ENCODE data around the gene ZBTB24.

ZBTB24 gene

DNA sequence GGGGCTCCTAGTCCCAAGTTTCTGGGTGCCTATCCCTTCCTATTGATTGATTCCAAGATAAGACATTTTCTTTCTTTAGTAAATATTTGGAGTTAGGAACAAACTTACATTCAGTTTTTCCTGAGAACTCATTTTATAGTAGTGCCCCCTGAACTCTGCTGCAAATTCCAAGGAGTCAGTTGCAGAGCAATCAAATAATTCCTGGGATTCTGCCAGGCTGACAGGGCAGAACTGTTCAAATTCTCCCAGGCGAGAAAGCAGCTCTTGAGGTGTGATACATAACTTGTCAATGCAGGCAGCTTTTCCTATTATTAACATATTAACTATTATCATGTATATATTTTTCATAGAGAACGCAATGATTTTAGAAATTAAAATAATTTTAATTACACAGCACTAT lies 15.9 kb upstream of the ZBTB24 start:
- DNase-seq (ENCODE audit: low read depth in 2 of 2) = no peak

DNA sequence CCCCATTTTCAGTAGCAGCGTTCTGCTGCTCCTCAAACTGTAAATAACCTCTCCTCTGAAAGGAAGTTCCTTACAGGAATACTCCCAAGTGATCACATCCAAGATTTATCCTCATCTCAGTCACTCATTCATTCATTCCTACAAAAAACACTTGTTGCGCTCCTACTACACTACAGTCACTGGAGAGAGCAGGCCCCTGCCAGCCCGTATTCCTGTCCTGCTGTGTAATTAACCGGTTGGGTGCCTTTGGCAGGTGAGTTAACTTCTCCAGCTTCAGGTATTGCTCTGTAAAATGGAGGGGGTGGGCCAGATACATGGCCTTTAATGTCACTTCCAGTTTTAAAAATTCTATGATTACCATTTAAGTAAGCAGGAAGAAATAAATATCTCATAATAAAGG lies 15.0 kb upstream of the ZBTB24 start:
- DNase-seq (ENCODE audit: low read depth in 2 of 2) = no peak

DNA sequence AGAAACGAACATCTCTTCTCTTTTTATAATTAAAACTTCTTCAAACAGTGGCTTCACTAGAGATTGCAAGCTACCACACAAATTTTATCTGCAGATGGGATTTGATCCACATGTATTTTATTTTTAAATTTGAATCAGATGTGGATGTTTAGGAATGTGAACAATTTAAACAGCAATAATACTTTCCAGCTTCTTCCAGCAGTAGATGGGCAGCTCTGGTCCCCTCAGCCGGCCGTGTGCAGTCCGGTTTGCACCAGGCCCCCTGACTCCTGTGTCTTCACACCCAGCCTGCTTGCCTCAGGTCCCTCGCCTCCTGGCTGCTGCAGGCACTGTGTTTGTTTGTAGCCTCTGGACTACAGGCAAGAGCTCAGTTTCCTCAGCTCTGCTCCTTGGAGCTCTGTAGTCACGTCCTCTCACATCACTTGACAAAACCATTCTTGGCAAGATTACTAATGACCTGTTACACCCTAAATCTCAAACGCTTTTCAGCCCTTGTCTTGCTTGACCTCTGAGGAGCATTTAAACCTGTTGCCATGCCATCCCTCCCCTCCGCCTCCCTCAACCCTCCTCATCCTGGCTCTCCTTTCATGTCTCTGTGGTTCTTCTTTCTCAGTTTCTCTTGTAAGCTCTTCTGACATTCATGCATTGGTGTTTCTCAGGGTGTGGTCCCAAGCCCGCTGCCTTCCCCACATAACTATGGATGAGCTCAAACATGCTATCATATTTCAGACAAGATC lies 13.2 kb upstream of the ZBTB24 start:
- DNase-seq (ENCODE audit: low read depth in 2 of 2) = no peak

DNA sequence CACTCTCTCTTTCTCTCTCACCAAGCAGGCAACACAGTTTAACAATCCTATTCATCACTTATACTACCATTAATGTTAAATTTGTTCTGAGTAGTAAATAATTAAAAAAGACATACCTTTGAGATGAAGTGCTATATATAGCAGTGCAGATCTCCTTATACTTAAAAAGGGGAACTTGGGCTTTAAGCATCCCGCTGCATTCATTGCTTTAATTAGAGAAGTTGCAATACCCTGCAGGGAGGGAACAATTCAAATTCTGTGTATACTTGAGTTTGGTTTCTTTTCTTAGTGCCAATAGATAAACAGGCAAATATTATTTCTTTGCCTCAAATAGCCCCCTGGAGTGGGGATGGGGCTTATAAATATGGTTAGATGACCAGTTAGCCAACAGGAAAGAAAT lies 10.8 kb upstream of the ZBTB24 start:
- no peak for DNase-seq (ENCODE audit: low read depth in 2 of 2)

DNA sequence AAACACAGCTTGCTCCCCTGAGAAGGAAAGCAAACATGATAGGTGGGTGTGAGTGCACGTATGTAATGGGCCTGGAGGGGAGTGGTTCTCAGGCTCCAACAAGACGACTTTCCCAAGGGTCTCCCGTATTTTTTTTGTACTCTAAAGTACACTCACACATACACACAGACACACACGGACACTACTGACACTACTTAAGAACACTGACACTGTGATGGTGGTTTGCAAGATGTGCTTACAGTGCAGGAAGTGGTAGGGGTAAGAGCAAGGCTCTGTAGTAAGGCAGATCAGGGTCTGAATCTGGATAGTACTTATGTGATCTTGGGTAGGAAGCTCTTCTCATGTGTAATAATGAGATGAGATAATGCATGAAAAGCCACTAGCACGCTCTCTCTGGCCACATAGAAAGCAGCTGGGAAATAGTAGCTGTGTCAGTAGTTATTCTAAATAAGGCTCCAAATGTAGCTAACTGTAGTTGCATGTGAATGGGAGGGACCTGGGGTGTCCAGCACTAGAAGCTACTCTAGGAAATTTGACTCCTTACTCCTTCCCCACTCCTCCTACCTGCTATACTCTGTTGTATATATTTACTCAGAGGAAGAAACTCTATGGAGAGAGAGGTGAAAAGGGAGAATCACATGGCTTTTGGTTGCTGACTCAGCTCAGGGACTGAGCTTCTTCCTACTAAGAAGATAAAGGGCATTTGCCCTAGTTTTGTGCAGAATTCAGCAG lies 8.4 kb upstream of the ZBTB24 start:
- DNase-seq (ENCODE audit: low read depth in 2 of 2) = no peak

DNA sequence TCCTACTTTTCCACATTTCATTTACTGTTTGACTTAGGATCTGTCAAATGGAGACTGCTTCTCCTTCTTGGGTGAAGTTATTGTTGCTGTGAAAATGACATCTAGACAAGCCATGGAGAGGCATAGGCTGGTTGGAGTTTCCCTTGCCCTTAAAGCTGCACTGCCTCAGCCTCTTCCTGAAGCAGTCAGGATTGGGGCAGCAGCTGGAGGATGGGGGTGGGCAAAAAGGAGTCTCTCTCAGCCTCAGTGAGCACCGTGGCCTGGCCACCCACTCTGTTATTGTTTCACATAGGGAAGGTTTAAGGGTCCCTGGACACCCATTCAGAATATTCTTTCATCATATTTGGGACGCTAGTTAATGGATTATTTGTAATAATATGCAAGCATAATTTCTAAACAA lies 7.7 kb upstream of the ZBTB24 start:
- no peak for DNase-seq (ENCODE audit: low read depth in 2 of 2)

DNA sequence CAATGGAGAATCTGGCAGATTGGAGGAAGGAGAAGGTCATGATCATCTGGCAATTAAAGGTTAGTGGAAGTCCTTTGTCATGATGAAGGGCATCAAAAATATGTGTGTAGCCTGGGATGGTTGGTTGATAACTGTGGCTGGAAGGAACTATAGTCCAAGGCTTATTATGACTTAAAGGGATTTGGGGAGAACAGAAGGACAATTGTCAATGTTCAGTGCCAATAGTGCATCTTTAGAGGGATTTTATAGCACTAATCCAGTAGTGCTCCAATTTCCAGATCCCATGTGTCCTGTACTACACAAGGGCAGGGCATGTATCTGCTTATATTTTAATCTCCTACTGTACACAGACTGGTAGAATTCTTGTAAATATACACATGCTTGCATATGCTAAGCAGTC lies 5.0 kb upstream of the ZBTB24 start:
- DNase-seq (ENCODE audit: low read depth in 2 of 2) = no peak

DNA sequence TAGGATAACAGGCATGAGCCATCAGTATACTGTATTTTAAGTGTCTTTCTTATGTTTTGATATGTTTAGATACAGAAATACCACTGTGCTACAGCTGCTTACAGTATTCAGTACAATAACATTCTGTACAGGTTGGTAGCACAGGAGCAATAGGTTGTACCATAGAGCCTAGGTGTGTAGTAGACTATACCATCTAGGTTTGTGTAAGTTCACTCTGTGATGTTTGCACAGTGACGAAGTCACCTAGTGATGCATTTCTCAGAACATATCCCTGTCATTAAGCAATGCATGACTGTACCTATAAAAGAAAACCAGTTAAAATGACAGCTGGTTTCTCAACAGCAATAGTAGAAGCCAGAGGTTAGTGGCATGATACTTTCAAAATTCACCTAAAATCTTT lies 3.0 kb upstream of the ZBTB24 start:
- no peak for DNase-seq (ENCODE audit: low read depth in 2 of 2)

DNA sequence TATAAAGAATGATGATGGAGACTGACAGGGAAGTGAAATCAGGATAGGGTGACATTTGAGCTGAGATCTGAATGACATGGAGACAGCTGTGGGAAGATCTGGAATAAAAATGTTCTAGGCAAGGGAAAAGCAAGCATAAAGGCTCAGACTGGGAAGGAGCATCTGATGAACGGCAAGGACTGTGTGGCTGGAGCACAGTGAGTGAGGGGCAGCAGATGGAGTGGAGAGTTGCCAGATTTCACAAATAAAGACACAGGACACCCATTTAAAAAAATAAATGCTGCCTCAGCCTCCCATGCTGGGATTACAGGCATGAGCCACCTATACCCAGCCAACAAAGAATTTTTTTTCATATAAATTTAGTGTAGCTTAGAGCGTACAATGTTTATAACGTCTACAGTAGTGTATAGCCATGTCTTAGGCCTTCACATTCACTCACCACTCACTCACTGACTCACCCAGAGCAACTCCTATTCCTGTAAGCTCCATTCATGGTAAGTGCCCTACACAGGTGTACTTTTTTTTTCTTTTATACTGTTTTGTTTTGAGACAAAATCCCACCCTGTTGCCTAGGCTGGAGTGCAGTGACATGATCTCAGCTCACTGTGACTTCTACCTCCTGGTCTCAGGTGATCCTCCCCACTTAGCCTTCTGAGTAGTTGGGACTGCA lies 2.4 kb upstream of the ZBTB24 start:
- DNase-seq (ENCODE audit: low read depth in 2 of 2) = no peak

DNA sequence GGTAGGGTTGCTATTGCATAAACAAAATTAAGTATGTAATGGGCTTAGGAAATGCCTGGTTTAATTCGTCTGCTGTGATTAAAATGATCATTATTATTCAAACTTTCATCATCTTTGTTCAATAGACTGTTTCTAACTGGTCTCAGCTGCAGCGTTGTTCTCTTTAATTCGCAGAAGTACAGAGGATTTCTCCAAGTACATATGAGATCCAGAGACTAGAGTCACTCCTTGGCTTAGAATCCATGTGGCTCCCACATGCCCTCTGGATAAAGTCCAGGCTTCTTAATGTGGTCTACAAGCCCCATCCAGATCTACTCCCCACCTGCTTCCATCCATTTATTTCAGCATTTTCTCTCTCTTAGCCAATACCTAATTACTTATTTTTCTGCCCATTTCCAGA lies 1.1 kb upstream of the ZBTB24 start:
- no peak for DNase-seq (ENCODE audit: low read depth in 2 of 2)

DNA sequence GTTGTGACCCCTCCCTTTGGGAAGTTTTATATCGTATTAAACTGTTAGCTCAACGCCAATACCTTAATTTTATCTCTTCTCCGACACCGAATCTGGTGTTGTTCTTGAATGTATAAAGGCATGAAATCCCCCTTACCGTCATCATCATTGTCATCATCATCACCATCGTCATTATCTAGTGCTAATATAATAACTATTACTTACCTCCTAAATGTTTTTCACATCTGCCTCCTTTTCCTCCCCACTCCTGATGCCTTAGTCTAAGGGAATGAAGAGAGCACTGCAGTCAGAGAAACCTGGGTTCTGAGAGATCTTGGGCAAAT lies 677 bp upstream of the ZBTB24 start:
- no peak for DNase-seq (ENCODE audit: low read depth in 2 of 2)

DNA sequence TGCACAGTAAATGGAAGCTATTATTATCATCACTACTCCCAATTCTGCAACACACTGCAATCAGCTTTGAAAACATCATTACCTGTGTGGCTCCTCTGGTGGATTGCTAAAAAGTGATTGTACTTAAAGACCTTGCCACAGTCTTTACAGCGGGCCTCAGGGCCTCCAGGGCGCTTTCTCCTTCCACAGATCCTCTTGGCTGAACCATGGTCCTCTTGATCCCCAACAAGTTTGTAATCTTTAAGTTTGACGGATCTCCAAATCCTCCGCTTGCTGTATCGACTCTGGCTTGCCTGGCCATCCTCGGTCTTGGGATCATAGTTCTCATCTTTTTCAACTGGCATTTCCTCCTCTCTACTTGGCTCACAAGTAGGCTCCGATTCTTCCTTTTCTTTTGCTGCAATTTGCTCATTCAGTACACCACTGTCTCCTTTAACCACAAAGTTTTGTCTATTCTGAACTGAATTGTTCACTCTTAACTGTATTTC lies 2.0 kb downstream of the ZBTB24 start:
- DNase-seq (ENCODE audit: low read depth in 2 of 2) = no peak

DNA sequence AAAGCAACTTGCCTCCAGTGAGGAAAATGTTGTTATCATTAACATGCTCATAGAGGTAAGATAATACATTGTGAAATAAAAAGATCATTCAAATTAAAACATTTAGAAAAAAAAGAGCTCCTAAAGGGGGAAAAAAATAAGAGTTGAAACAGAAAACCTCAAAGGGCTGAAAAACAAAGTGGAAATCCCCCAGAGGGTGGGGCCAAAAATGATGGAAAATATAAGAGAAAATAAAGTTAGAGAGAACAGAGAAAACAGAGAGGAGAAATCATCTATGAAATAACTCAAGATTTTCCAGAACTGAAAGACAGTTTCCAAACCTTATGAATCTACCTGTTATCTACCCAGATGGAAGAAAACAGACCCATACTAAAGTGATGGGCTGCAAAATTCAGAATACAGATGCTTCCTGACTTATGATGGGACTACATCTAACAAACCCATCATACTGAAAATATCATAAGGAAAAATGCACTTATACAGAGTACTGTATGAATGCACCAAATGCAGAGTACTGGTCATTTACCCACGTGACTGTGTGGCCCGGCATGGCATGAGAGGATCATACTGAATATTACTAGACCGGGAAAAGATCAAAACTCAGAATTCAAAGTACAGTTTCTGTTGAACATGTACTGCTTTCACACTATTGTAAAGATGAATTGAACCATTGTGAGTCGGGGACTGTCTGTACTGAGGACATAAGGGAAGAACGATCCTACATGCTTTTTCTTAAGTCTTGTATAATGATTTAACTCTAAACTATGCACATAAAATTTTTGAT lies 4.0 kb downstream of the ZBTB24 start:
- DNase-seq (ENCODE audit: low read depth in 2 of 2) = no peak

DNA sequence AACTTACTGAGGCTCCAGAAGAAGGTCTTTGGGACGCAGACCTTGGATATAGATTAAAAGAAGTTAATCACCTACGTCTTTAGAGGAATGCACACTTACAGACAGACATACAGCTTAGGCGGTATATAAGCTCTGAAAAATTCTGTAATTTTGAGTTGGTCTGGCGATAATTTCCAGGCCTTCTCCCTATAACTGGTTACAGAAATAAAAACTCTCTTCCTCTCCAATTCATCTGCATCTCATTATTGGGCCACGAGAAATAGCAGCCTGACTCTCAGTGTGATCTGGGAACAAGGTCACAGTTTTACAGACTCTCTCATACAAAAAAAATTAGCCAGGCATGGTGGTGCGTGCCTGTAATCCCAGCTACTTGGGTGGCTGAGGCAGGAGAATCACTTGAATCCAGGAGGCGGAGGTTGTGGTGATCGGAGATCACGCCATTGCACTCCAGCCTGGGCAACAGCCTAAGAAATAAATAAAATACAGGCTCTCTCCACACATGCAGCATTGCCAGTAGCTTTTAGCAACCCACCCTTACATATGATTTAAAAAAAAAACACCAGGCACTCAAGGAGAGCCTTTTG lies 4.7 kb downstream of the ZBTB24 start:
- no peak for DNase-seq (ENCODE audit: low read depth in 2 of 2)

DNA sequence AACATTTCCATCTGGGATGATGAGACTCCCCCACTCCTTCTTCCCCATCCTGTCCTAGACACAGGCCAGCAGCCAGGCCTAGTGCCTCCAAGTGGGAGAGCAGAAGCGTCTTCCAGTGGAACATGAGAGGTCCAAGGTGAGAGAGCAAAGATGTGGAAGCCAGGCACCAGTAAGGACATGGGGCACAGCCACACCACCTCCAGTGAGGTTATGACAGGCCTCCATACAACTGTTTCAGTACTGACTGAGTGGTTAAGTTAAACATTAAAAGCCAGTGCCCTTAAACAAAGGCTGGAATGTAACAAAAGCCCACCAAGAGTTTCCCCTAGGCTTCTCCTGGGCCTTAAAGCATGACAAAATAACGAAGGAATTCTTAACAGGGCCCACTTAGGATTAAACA lies 5.3 kb downstream of the ZBTB24 start:
- DNase-seq (ENCODE audit: low read depth in 2 of 2) = no peak

DNA sequence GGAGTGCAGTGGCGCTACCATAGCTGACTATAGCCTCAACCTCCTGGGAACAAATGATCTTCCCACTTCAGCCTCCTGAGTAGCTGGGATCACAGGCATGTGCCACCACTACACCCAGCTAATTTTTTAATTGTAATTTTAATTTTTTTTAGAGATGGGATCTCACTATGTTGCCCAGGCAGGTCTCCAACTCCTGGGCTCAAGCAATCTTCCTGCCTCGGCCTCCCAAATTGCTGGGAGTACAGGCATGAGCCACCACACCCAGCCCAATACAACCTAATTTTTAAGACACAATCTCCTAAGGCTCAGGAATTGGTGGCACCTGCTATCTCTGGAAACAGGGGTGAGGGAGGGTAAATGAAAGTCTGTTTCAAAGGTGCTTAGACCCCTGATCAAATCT lies 5.8 kb downstream of the ZBTB24 start:
- DNase-seq (ENCODE audit: low read depth in 2 of 2) = no peak

DNA sequence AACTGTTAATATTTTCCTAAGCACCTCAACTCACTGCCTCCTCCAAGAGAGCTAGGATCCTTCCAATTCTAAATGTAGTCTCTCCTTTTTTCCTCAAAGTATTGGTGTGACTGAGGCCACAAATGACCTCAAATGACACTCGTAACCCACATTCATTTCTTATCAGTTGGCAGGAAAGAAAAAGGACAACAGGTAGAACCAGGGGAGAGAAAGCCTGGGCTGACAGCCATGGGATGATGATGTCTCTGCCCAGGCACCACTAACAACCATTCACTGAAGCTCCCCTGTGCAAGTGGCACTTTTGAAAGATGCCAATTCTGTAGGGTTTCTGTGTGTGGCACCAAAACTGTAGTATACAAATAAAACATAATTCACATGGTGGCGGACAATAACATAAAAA lies 7.4 kb downstream of the ZBTB24 start:
- no peak for DNase-seq (ENCODE audit: low read depth in 2 of 2)

DNA sequence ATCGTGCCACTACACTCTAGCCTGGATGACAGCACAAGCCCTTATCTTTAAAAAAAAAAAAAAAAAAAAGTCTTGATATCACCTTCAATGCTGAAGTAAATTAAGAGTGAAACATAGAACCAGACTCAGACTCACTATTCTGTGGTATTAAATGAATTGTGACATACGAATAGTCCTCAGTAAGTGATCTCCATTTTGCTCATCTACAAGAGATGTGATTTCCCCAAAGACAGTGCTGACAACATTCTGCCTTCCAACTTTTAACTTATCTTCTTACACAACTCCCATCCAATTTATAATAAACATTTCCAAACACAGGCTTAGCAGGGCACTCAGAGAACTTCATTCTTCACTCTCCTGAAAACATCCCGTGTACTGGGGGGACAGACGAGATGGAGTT lies 8.0 kb downstream of the ZBTB24 start:
- DNase-seq (ENCODE audit: low read depth in 2 of 2) = no peak

DNA sequence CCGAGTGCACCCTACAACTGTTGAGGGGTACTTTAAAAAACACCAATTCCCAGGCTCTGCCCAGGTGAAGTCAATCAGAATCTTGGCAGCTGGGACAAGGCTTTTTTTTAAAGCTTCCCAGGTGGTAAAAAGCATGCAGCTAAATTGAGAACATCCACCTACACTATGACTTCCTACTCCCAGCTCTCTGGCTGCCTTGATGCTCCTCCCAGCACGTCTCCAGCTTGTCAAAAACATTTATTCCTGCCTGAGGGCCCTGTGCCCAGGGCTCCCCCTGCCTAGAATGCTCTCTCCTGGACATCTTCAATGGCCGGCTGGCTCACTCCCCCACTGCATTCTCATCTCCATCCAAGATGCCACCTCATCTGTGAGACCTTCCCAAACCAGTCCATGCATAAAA lies 9.9 kb downstream of the ZBTB24 start:
- no peak for DNase-seq (ENCODE audit: low read depth in 2 of 2)

DNA sequence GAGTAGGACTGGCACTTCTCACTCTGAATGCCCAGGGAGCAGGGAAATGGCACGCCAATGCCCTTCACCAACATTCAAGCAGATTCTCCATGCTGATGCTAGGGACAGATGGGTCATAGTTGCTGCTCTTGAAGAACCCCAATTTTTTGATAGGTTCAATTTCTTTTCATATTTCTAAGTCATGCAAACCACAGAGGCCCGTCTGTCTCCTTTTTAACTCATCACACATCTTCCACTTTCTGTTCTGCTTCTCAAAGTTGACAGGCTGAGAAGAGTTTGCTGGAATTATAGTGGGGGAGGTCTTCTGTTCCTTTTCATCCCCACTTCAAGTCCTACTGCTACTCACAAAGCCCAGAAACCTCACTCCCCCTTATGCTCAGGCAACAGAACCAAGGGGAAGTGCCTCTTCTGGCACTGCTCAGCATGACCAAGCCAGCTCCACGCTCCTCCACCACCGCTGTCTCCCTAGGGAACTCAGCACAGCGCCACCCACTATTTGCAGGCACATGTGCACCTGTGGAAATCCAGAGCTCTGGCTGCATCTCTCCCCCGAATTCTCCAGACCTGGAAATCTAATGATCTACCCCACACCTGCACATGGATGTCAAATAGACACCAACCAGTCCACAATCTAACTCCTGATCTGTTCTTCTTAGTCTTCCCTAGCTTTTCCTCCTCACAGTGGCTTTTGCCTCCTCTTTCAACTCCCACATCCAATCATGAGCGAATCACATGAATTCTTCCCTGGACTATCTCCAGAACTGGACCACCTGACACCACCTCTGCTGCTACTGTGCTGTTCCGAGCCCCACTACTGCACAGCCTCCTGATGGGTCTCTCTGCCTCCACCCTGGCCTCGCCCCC lies 10.7 kb downstream of the ZBTB24 start:
- DNase-seq (ENCODE audit: low read depth in 2 of 2) = no peak

Data from fibroblast of skin of left biceps (primary cell).